ENCODE results near the gene FGFR2. TPM values are rescaled to one million over a fixed set of nuclear protein-coding genes. Genes with fewer than 3 reads are reported as not detected.

The FGFR2 gene
- 0.21 to 0.44 TPM (median 0.33 TPM) in 5 replicates for total RNA-seq (2022; extraction: Qiagen RNA extraction)

DNA sequence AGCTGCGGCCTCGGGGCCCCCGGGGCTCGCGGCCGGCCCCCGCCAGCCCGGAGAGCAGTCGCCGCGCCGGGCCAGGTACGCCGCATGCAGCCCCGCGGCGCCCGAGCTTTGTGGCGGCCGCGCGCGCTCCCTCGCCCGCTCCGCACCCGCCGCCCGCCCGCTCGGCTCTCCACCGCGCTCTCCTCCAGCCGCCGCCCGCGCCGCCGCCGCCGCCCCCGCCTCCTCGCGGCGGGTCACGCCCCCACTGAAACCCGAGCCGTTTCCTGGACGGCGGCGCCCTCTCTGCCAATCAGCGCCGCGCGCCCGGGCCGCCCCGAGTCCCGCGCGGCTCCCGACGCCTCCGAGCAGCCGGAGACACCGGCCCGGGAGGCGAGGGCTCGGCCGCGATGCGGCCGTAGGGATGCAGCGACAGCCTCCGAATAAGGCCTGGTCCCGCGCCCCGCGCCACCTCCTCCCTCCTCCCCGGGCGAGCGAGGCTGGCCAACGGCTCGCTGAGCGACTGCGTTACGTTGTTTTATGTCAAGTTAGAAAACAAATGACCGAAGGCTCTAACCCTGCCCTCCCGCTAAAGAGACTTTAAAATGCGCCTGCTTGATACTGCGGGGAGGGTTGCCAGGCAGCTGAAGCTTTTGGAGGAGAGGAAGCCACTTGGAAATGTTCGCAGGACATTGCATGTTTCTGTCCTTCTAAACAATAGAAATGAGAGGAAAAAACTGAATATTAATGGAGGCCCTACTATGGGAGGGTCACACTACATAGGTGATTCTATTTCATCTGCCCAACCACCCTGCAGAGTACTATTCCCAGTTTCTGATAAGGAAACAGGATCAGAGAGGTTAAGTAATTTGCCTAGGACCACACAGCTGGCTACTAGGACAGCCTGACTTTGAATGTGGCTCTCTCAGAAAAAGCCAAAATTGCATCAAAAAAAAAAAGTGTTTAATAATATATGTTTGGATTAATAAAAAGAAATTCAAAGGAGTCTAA is at the start of gene FGFR2:
TSS of gene FGFR2 (minus strand) at position 182 of the 987 bp plus-strand sequence. CDS start 4,627 bp downstream, outside the sequence.

